Activated CD4-positive, alpha-beta T cell treated with anti-CD3 and anti-CD28 coated beads, Interleukin-2, amount 50 U/mL, for 1 hour (primary cell): ENCODE measurements around the gene MAP1S.
"Not testable (repeated sequence)": the region's sequence is repeated elsewhere in the genome, so short reads cannot be mapped to it uniquely, and the experiment has no call there.

Experiments
- DNase-seq: peaks from one replicate; pipeline ENCODE4 v3.0.0-alpha.2; 2020

Gene MAP1S

GRCh38 chr19:17767559-17767958, 48.3 kb downstream of the MAP1S start:
- no peak for DNase-seq

- DNase-seq, result no peak
These were observed 51.3 kb downstream of the MAP1S start for GRCh38 chr19:17770613-17771012.

- DNase-seq, result no peak
These were observed 52.9 kb downstream of the MAP1S start for GRCh38 chr19:17772172-17772571.

- DNase-seq, result peak; percentile 34
These were observed 56.1 kb downstream of the MAP1S start for GRCh38 chr19:17775245-17775927.

GRCh38 chr19:17775991-17776803, 56.9 kb downstream of the MAP1S start:
- DNase-seq, result no peak

- not testable (repeated sequence) for DNase-seq
These were observed 58.6 kb downstream of the MAP1S start for GRCh38 chr19:17777840-17778239.

- DNase-seq, result peak; percentile 29
These were observed 59.1 kb downstream of the MAP1S start for GRCh38 chr19:17778251-17778967.

GRCh38 chr19:17778968-17779929, 60.0 kb downstream of the MAP1S start:
- no peak for DNase-seq

- DNase-seq, result no peak
These were observed 61.5 kb downstream of the MAP1S start for GRCh38 chr19:17780781-17781180.

GRCh38 chr19:17783721-17784120, 64.4 kb downstream of the MAP1S start:
- not testable (repeated sequence) for DNase-seq
